Smooth muscle cell (in vitro differentiated cells): Measurements from ENCODE around the gene MYH7. TPM values are rescaled to one million over a fixed set of nuclear protein-coding genes. Genes with fewer than 3 reads are reported as not detected.
A peak's percentile ranks its signal among the peaks of the same experiment; 100 is the strongest.

Experiments
- DNase-seq: peaks from one replicate; lab custom pipeline; 2025; ENCODE audit not compliant: unreplicated experiment; lab: John Stamatoyannopoulos, UW
- H2AFZ ChIP-seq: fragments of 200-600 bp; sonication (generic); 2 replicates; pipeline ENCODE4 v1.6.0; 2016; ENCODE audit warnings: antibody characterized with exemption, low read depth, mild to moderate bottlenecking
- H3F3A ChIP-seq: fragments of 200-600 bp; sonication (generic); 2 replicates; pipeline ENCODE4 v1.6.0; 2017; ENCODE audit warnings: antibody characterized with exemption, low read depth
- H3K27ac ChIP-seq: fragments of 200-600 bp; sonication (generic); 2 replicates; pipeline ENCODE4 v1.5.1; 2016; ENCODE audit warnings: low read depth, mild to moderate bottlenecking
- H3K27me3 ChIP-seq: fragments of 200-600 bp; sonication (generic); 2 replicates; pipeline ENCODE4 v1.6.1; 2016; ENCODE audit warnings: low read depth, mild to moderate bottlenecking
- H3K36me3 ChIP-seq: fragments of 200-600 bp; sonication (generic); 2 replicates; pipeline ENCODE4 v1.5.1; 2016; ENCODE audit warnings: low read depth
- H3K4me1 ChIP-seq: fragments of 200-600 bp; sonication (generic); 2 replicates; pipeline ENCODE4 v1.5.1; 2016; ENCODE audit warnings: low read depth
- H3K4me2 ChIP-seq: fragments of 200-600 bp; sonication (generic); 2 replicates; pipeline ENCODE4 v1.6.0; 2016; ENCODE audit warnings: mild to moderate bottlenecking
- H3K4me3 ChIP-seq: fragments of 200-600 bp; sonication (generic); 2 replicates; pipeline ENCODE4 v1.5.1; 2016; ENCODE audit warnings: mild to moderate bottlenecking
- H3K79me2 ChIP-seq: fragments of 200-600 bp; sonication (generic); 2 replicates; pipeline ENCODE4 v1.6.0; 2016; ENCODE audit warnings: low read depth, mild to moderate bottlenecking
- H3K9ac ChIP-seq: fragments of 200-600 bp; sonication (generic); 2 replicates; pipeline ENCODE4 v1.6.0; 2016; ENCODE audit warnings: low read depth
- H3K9me3 ChIP-seq: fragments of 200-600 bp; sonication (generic); replicated peaks from 2 replicates; pipeline ENCODE4 v1.5.1; 2016; ENCODE audit warnings: low read depth
- H4K20me1 ChIP-seq: fragments of 200-600 bp; sonication (generic); 2 replicates; pipeline ENCODE4 v1.6.0; 2016; ENCODE audit warnings: low read depth
- CTCF ChIP-seq: fragments of 200-600 bp; sonication (generic); IDR thresholded peaks from 2 replicates; pipeline ENCODE4 v1.5.1; 2017; ENCODE audit warnings: borderline replicate concordance, mild to moderate bottlenecking, antibody characterized with exemption; ENCODE audit not compliant: insufficient read depth, poor library complexity, severe bottlenecking
- WGBS: methylation state at CpG from one replicate; pipeline ENCODE4 v1.1.7; 2016; ENCODE audit warnings: low lambda C conversion rate; 5-methylcytosine and 5-hydroxymethylcytosine counted together
- polyA plus RNA-seq: library from polyadenylated mRNA; unstranded; fragments of >200 nt; fragmentation: Nextera tagmentation; extraction: Ambion mirVana; gene quantifications from 2 replicates; pipeline ENCODE4 v1.2.1, GENCODE V29; 2016
- total RNA-seq: library from RNA; depleted of rRNA; stranded (reverse); fragments of >200 nt; gene quantifications from 2 replicates; pipeline ENCODE4 v1.2.3, GENCODE V29; 2014

MYH7 gene
- total and polyA plus RNA-seq, 2 experiments from 2014 or later, result not detected

GRCh38 chr14:23379366-23380196 is 55.9 kb downstream of the MYH7 start:
- no peak overlapping the region for H3K9ac ChIP-seq
- no peaks in the 10 kb centered on the region for H3K36me3 ChIP-seq
- no peaks in the 10 kb centered on the region for H3F3A ChIP-seq
- peaks cover 7% of the 10 kb centered on the region for H3K4me1 ChIP-seq
- no peaks in the 10 kb centered on the region for H3K9me3 ChIP-seq
- no peak overlapping the region for H2AFZ ChIP-seq
- no peaks in the 10 kb centered on the region for H4K20me1 ChIP-seq
- H3K4me3 ChIP-seq, result no peak overlapping the region
- DNase-seq, result no peak
- 41% methylated on average over 11 of the region's 12 CpGs for WGBS
- H3K27ac ChIP-seq, result no peak overlapping the region
- no peaks in the 10 kb centered on the region for H3K27me3 ChIP-seq
- H3K4me2 ChIP-seq, result no peak overlapping the region
- peak; percentile 91 for TF ChIP-seq CTCF
- no peaks in the 10 kb centered on the region for H3K79me2 ChIP-seq

GRCh38 chr14:23378612-23379220 is 56.7 kb downstream of the MYH7 start:
- Histone ChIP-seq H3K27me3 (no peaks in the 10 kb centered on the region), H3K9me3 (no peaks in the 10 kb centered on the region), H3K27ac (no peak overlapping the region), H4K20me1 (no peaks in the 10 kb centered on the region), H3K36me3 (no peaks in the 10 kb centered on the region), H3K4me1 (peaks cover 7% of the 10 kb centered on the region), H3K4me2 (no peak overlapping the region), H3K79me2 (no peaks in the 10 kb centered on the region), H3K4me3 (no peak overlapping the region), H3K9ac (no peak overlapping the region), H3F3A (no peaks in the 10 kb centered on the region), H2AFZ (no peak overlapping the region)
- DNase-seq, result no peak
- TF ChIP-seq CTCF, result no peak
- WGBS, result 87% methylated on average over 11 of the region's 11 CpGs

- Histone ChIP-seq H3K79me2 (no peaks in the 10 kb centered on the region), H3K36me3 (no peaks in the 10 kb centered on the region), H3K27me3 (no peaks in the 10 kb centered on the region), H2AFZ (no peak overlapping the region), H3K4me2 (no peak overlapping the region), H3K4me1 (peaks cover 7% of the 10 kb centered on the region), H3K9ac (no peak overlapping the region), H4K20me1 (no peaks in the 10 kb centered on the region), H3F3A (no peaks in the 10 kb centered on the region), H3K4me3 (no peak overlapping the region), H3K9me3 (no peaks in the 10 kb centered on the region), H3K27ac (no peak overlapping the region)
- DNase-seq, result no peak
- TF ChIP-seq CTCF, result no peak
- WGBS, result 88% methylated on average over 14 of the region's 14 CpGs
Measured at GRCh38 chr14:23377573-23378563, 57.6 kb downstream of the MYH7 start.
